ENCODE measurements around the gene CNIH4.

DNA sequence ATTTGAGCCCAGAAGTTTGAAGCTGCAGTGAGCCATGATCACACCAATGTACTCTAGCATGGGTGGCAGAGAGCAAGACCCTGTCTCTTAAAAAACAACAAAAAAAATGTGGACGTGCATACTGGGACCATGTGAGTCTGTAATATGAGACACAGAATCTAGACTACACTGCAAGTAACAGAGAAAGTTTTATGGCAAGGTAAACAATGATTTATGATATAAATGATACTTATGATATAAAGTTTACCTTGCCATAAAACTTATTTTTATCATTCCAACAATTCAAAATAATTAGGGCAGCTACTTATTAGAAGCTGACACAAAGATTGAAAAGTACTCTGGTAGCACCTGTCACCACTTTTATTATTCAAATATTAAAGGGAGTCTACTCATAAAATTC lies 43.2 kb downstream of the CNIH4 start:
- no peak for TF ChIP-seq ZXDB (tag by site-specific recombination; IDR thresholded peaks at IDR 0.05)
- TF ChIP-seq ZNF239 (tag by site-specific recombination; IDR thresholded peaks at IDR 0.05): no peak
- TF ChIP-seq REST (tag by site-specific recombination; IDR thresholded peaks at IDR 0.05): no peak
- TF ChIP-seq CTCF (tag by site-specific recombination; IDR thresholded peaks at IDR 0.05): no peak
- no peak for TF ChIP-seq ZNF791 (tag by site-specific recombination; IDR thresholded peaks at IDR 0.05)
- TF ChIP-seq ZNF664 (tag by site-specific recombination; IDR thresholded peaks at IDR 0.05): no peak
- no peak for TF ChIP-seq ZNF747 (tag by site-specific recombination; IDR thresholded peaks at IDR 0.05)
- TF ChIP-seq ATF2 (tag by site-specific recombination; IDR thresholded peaks at IDR 0.05; ENCODE audit: low read depth): no peak
- TF ChIP-seq, protein P1, sequence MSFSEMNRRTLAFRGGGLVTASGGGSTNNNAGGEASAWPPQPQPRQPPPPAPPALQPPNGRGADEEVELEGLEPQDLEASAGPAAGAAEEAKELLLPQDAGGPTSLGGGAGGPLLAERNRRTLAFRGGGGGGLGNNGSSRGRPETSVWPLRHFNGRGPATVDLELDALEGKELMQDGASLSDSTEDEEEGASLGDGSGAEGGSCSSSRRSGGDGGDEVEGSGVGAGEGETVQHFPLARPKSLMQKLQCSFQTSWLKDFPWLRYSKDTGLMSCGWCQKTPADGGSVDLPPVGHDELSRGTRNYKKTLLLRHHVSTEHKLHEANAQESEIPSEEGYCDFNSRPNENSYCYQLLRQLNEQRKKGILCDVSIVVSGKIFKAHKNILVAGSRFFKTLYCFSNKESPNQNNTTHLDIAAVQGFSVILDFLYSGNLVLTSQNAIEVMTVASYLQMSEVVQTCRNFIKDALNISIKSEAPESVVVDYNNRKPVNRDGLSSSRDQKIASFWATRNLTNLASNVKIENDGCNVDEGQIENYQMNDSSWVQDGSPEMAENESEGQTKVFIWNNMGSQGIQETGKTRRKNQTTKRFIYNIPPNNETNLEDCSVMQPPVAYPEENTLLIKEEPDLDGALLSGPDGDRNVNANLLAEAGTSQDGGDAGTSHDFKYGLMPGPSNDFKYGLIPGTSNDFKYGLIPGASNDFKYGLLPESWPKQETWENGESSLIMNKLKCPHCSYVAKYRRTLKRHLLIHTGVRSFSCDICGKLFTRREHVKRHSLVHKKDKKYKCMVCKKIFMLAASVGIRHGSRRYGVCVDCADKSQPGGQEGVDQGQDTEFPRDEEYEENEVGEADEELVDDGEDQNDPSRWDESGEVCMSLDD (tag by site-specific recombination; IDR thresholded peaks at IDR 0.05): no peak
- no peak for TF ChIP-seq ZNF585B (tag by site-specific recombination; IDR thresholded peaks at IDR 0.05)
- no peak for TF ChIP-seq ZNF776 (tag by site-specific recombination; IDR thresholded peaks at IDR 0.05; ENCODE audit: borderline replicate concordance)
- TF ChIP-seq ZNF707 (tag by site-specific recombination; IDR thresholded peaks at IDR 0.05): no peak
- TF ChIP-seq ZBTB7A (tag by site-specific recombination; IDR thresholded peaks at IDR 0.05; ENCODE audit: low read depth): no peak

Measured in HEK293 (cell line).